Neutrophil (primary cell): ENCODE results near the gene UVSSA.

Experiments used
- H3K27ac ChIP-seq: fragments of 200-600 bp; sonication (generic); 2 replicates; pipeline ENCODE4 v1.5.1; 2016; ENCODE audit warnings: mild to moderate bottlenecking, moderate library complexity
- H3K27me3 ChIP-seq: fragments of 200-600 bp; sonication (generic); 2 replicates; pipeline ENCODE4 v1.6.0; 2016; ENCODE audit warnings: mild to moderate bottlenecking
- H3K36me3 ChIP-seq: fragments of 200-600 bp; sonication (generic); 2 replicates; pipeline ENCODE4 v1.5.1; 2017
- H3K4me1 ChIP-seq, 2 experiments: fragments of 200-600 bp in 1 of 2; sonication (generic) in 1 of 2; 1 replicate in 1 of 2; 2 replicates in 1 of 2; pipeline versions ENCODE4 v1.5.1 to v1.6.1; 2013 to 2016; ENCODE audit warnings: low read depth in 1 of 2, low read length in 1 of 2, mild to moderate bottlenecking in 1 of 2, moderate library complexity in 1 of 2; ENCODE audit not compliant: control insufficient read depth in 1 of 2, insufficient read depth in 1 of 2
- H3K4me3 ChIP-seq, 2 experiments: fragments of 200-600 bp in 1 of 2; sonication (generic) in 1 of 2; 1 replicate in 1 of 2; 2 replicates in 1 of 2; pipeline ENCODE4 v1.5.1; 2013 to 2016; ENCODE audit warnings: low read depth in 1 of 2, low read length in 1 of 2, mild to moderate bottlenecking in 1 of 2, moderate library complexity in 1 of 2
- H3K9me3 ChIP-seq: fragments of 200-600 bp; sonication (generic); 2 replicates; pipeline ENCODE4 v1.5.1; 2016
- CTCF ChIP-seq: fragments of 200-600 bp; sonication (generic); IDR thresholded peaks from 2 replicates; pipeline ENCODE4 v1.5.1; 2016; ENCODE audit warnings: antibody characterized with exemption

UVSSA gene

GRCh38 chr4:1410491-1411325 is 63.7 kb downstream of the UVSSA start:
- H3K4me1 ChIP-seq, result no peaks in the 10 kb centered on the region
- no peak for TF ChIP-seq CTCF
- peaks cover 99% of the 10 kb centered on the region for H3K27me3 ChIP-seq
- no peaks in the 10 kb centered on the region for H3K9me3 ChIP-seq
- no peaks in the 10 kb centered on the region for H3K36me3 ChIP-seq
- H3K27ac ChIP-seq, result no peak overlapping the region
- H3K4me3 ChIP-seq, result no peak overlapping the region

GRCh38 chr4:1411436-1412375 is 64.7 kb downstream of the UVSSA start:
- Histone ChIP-seq H3K36me3 (no peaks in the 10 kb centered on the region), H3K27ac (no peak overlapping the region), H3K4me3 (no peak overlapping the region), H3K9me3 (no peaks in the 10 kb centered on the region), H3K4me1 (no peaks in the 10 kb centered on the region), H3K27me3 (peaks cover 99% of the 10 kb centered on the region)
- no peak for TF ChIP-seq CTCF

- Histone ChIP-seq H3K9me3 (no peaks in the 10 kb centered on the region), H3K27me3 (peaks cover 99% of the 10 kb centered on the region), H3K36me3 (no peaks in the 10 kb centered on the region), H3K4me1 (no peaks in the 10 kb centered on the region), H3K4me3 (no peak overlapping the region), H3K27ac (no peak overlapping the region)
- TF ChIP-seq CTCF, result no peak
Measured at GRCh38 chr4:1412376-1413203, 65.6 kb downstream of the UVSSA start.

DNA sequence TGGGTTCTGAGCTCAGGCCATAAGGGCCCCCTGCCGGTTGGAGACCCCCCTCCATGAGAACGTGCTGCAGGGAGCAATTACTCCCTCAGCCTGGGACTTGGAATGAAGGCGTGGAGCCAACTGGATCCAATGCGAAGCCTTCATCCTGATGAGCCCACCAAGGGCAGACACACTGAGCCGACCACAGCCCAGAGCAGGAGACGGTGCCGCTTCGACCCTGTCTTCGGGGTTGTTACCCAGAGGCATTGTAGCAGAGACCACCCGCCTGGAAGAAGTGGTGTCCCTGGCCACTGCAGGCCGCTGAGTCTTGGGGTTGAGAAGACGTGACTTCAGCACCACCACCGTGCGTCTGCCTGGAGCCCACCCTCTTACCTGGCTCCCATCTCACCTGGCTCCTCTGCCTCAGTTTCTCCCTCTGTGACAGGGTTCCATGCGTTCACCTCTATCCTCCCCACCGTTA is 66.2 kb downstream of the UVSSA start:
- H3K4me1 ChIP-seq, result no peaks in the 10 kb centered on the region
- peaks cover 99% of the 10 kb centered on the region for H3K27me3 ChIP-seq

More for the DNA sequence above, 66.2 kb downstream of the UVSSA start:
- Histone ChIP-seq H3K4me3 (no peak overlapping the region), H3K36me3 (no peaks in the 10 kb centered on the region), H3K27ac (no peak overlapping the region), H3K9me3 (no peaks in the 10 kb centered on the region)
- no peak for TF ChIP-seq CTCF
